Brain microvascular endothelial cell (primary cell): ENCODE measurements around the gene BDH2.
A peak's percentile ranks its signal among the peaks of the same experiment; 100 is the strongest.

Experiments
- DNase-seq: peaks from one replicate; pipeline ENCODE4 v3.0.0-alpha.2; 2020
- H3K27ac ChIP-seq: fragments of 250-450 bp; sonication (Bioruptor Pico); 2 replicates; pipeline ENCODE4 v1.5.1; 2020; ENCODE audit warnings: mild to moderate bottlenecking, moderate library complexity
- H3K27me3 ChIP-seq: fragments of 250-450 bp; sonication (Bioruptor Pico); replicated peaks from 2 replicates; pipeline ENCODE4 v1.5.1; 2020; ENCODE audit warnings: mild to moderate bottlenecking
- H3K36me3 ChIP-seq: fragments of 250-450 bp; sonication (Bioruptor Pico); replicated peaks from 2 replicates; pipeline ENCODE4 v1.5.1; 2020; ENCODE audit warnings: mild to moderate bottlenecking
- H3K4me3 ChIP-seq: 2 replicates; pipeline ENCODE4 v1.5.1; 2011; ENCODE audit warnings: low read depth, mild to moderate bottlenecking, control low read depth, low read length, moderate library complexity
- in situ Hi-C: cut with HindIII; loops from 2 replicates; pipeline ENCODE4 v1.10.0; 2017; ENCODE audit warnings: low sequenced_read_pairs, low pct_ligation_motif_present
- TF ChIP-seq, protein P1 (sequence below): IDR thresholded peaks from 2 replicates; pipeline ENCODE4 v1.5.1; 2011; ENCODE audit warnings: low read depth, mild to moderate bottlenecking, moderate library complexity, low read length, control low read depth, inconsistent platforms; ENCODE audit errors: missing control alignments

The BDH2 gene

DNA sequence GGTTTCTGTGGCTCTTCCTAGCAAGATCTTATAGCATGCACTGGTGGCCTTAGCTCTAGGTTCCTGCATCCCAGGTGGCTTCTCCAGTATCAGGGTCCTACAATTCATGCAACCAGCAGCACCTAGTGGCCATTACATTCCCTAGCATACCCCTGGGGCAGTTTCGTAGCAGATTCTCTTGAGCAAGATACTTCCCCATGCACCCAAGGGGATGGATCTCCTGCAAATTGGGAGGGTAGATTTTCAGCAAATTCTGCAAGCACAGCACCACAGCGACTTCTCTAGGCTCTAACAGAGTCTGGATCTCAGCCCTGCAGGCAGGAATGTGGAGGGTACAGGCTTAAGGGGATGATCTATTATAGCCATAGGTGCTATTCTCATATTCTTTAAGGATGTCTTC lies 67.1 kb downstream of the BDH2 start:
- Histone ChIP-seq H3K27me3 (no peaks in the 10 kb centered on the region), H3K27ac (no peak overlapping the region), H3K4me3 (no peak overlapping the region), H3K36me3 (no peaks in the 10 kb centered on the region)
- DNase-seq, result peak; percentile 29
- TF ChIP-seq, protein P1, sequence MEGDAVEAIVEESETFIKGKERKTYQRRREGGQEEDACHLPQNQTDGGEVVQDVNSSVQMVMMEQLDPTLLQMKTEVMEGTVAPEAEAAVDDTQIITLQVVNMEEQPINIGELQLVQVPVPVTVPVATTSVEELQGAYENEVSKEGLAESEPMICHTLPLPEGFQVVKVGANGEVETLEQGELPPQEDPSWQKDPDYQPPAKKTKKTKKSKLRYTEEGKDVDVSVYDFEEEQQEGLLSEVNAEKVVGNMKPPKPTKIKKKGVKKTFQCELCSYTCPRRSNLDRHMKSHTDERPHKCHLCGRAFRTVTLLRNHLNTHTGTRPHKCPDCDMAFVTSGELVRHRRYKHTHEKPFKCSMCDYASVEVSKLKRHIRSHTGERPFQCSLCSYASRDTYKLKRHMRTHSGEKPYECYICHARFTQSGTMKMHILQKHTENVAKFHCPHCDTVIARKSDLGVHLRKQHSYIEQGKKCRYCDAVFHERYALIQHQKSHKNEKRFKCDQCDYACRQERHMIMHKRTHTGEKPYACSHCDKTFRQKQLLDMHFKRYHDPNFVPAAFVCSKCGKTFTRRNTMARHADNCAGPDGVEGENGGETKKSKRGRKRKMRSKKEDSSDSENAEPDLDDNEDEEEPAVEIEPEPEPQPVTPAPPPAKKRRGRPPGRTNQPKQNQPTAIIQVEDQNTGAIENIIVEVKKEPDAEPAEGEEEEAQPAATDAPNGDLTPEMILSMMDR, result peak; percentile 83
- in situ Hi-C loops, result no loop called here

DNA sequence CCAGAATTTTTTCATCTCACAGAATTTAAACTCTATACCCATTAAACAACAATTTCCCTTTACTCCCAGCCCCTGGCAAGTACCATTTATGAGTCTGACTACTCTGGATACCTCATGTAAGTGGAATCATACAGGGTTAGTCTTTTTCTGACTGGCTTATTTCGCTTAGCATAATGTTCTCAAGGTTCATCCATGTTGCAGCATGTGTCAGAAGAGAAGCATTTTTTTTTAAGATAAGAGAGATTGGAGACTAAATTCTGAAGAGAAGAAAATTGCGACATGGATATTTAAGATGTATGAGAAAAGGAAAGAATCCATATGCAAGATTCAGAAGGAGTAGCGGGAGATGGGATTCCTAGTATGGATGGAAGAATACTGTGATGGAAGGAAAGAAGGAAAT lies 68.8 kb downstream of the BDH2 start:
- H3K27ac ChIP-seq, result no peak overlapping the region
- H3K36me3 ChIP-seq, result no peaks in the 10 kb centered on the region
- TF ChIP-seq, protein P1, result no peak
- no peak overlapping the region for H3K4me3 ChIP-seq
- in situ Hi-C loops, result no loop called here
- DNase-seq, result no peak
- no peaks in the 10 kb centered on the region for H3K27me3 ChIP-seq

- no peak for DNase-seq
- Histone ChIP-seq H3K27me3 (no peaks in the 10 kb centered on the region), H3K36me3 (no peaks in the 10 kb centered on the region), H3K4me3 (no peak overlapping the region), H3K27ac (no peak overlapping the region)
- in situ Hi-C loops, result no loop called here
- TF ChIP-seq, protein P1, result no peak
Measured at GRCh38 chr4:103029300-103029699, 70.3 kb downstream of the BDH2 start.
